ENCODE measurements around the gene CFHR5.
"Not testable (repeated sequence)": the region's sequence is repeated elsewhere in the genome, so short reads cannot be mapped to it uniquely, and the experiment has no call there.

- TF ChIP-seq CTCF (IDR thresholded peaks at IDR 0.05); ZFX (IDR thresholded peaks at IDR 0.05; ENCODE audit: borderline replicate concordance): not testable (repeated sequence)
Observed at GRCh38 chr1:196932853-196933252, 44.5 kb upstream of the CFHR5 start.

Data from 22Rv1 (cell line).